Chondrocyte (in vitro differentiated cells): ENCODE results near the gene ARL6IP5. TPM values are rescaled to one million over a fixed set of nuclear protein-coding genes. Genes with fewer than 3 reads are reported as not detected.

ENCODE experiments used
- DNase-seq: peaks from one replicate; pipeline ENCODE4 v3.0.0; 2021; ENCODE audit warnings: mixed read lengths, low spot score
- H3K27ac Mint-ChIP-seq: one replicate; pipeline ENCODE4 v1.8.0; 2021; ENCODE audit warnings: mild to moderate bottlenecking, moderate library complexity, mixed read lengths; ENCODE audit not compliant: unreplicated experiment
- H3K27me3 Mint-ChIP-seq: 2 replicates; pipeline ENCODE4 v1.8.0; 2021; ENCODE audit warnings: low read depth, mixed read lengths
- H3K36me3 Mint-ChIP-seq: 2 replicates; pipeline ENCODE4 v1.8.0; 2021; ENCODE audit warnings: low read depth, mixed read lengths
- H3K4me1 Mint-ChIP-seq: 2 replicates; pipeline ENCODE4 v1.8.0; 2021; ENCODE audit warnings: low read depth, mild to moderate bottlenecking, mixed read lengths
- H3K4me3 Mint-ChIP-seq: one replicate; pipeline ENCODE4 v1.8.0; 2021; ENCODE audit warnings: mild to moderate bottlenecking, moderate library complexity, mixed read lengths; ENCODE audit not compliant: unreplicated experiment
- H3K9me3 Mint-ChIP-seq: 2 replicates; pipeline ENCODE4 v1.8.0; 2021; ENCODE audit warnings: low read depth, mixed read lengths
- total RNA-seq: library from RNA; stranded (reverse); gene quantifications from 3 replicates; pipeline ENCODE4 v1.2.1, GENCODE V29; 2021
- TF ChIP-seq, protein P1 (sequence below): fragments of 200-600 bp; sonication (generic); IDR thresholded peaks from 2 replicates; pipeline ENCODE4 v1.5.0; 2021; ENCODE audit warnings: antibody characterized with exemption, mild to moderate bottlenecking, moderate library complexity

The ARL6IP5 gene
- total RNA-seq, 1 donor from 2014 or later: 120 TPM

- Mint-ChIP-seq H3K36me3 (peaks cover 8% of the 10 kb centered on the region), H3K27me3 (no peaks in the 10 kb centered on the region), H3K4me1 (peaks cover 52% of the 10 kb centered on the region), H3K27ac (no peak overlapping the region), H3K9me3 (no peaks in the 10 kb centered on the region), H3K4me3 (no peak overlapping the region)
- no peak for DNase-seq
- TF ChIP-seq, protein P1, sequence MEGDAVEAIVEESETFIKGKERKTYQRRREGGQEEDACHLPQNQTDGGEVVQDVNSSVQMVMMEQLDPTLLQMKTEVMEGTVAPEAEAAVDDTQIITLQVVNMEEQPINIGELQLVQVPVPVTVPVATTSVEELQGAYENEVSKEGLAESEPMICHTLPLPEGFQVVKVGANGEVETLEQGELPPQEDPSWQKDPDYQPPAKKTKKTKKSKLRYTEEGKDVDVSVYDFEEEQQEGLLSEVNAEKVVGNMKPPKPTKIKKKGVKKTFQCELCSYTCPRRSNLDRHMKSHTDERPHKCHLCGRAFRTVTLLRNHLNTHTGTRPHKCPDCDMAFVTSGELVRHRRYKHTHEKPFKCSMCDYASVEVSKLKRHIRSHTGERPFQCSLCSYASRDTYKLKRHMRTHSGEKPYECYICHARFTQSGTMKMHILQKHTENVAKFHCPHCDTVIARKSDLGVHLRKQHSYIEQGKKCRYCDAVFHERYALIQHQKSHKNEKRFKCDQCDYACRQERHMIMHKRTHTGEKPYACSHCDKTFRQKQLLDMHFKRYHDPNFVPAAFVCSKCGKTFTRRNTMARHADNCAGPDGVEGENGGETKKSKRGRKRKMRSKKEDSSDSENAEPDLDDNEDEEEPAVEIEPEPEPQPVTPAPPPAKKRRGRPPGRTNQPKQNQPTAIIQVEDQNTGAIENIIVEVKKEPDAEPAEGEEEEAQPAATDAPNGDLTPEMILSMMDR: no peak
Observed at GRCh38 chr3:69095636-69096035, 10.9 kb downstream of the ARL6IP5 start.

GRCh38 chr3:69096299-69096698 lies 11.6 kb downstream of the ARL6IP5 start:
- H3K4me3 Mint-ChIP-seq: no peak overlapping the region
- H3K27me3 Mint-ChIP-seq: no peaks in the 10 kb centered on the region
- no peaks in the 10 kb centered on the region for H3K9me3 Mint-ChIP-seq
- TF ChIP-seq, protein P1: no peak
- H3K36me3 Mint-ChIP-seq: peaks cover 7% of the 10 kb centered on the region
- no peak for DNase-seq
- no peak overlapping the region for H3K27ac Mint-ChIP-seq
- peaks cover 49% of the 10 kb centered on the region for H3K4me1 Mint-ChIP-seq

DNA sequence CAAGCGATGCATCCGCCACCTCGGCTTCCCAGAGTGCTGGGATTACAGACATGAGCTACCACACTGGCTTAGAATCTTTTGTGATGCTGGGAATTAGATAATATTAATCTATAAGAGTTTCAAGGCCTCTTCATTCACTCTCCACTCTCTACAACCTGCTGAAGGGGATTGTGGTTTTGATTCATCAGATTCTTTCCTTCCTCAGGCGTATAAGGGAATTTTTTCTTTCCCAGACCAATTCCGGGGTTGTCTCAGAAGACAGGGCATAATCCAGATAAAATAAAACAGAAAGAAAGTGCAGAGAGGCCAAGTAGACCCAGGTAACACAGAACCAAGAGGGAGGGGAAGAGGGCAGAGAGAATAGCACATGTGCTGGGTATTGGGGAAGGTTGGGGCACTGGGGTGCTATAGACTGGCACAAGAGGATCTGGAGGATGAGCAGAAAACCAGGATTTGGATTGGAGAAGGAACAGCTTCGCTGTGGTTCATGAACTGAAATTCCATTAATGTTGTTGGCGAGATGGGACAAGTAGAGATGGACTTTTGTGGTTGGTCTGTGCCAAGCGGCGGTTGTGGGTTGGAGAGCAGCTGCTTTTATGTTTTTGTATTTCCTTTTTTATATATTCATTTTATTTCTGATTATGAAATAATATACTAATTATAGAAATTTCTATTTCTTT lies 12.8 kb downstream of the ARL6IP5 start:
- Mint-ChIP-seq H3K36me3 (peaks cover 12% of the 10 kb centered on the region), H3K9me3 (no peaks in the 10 kb centered on the region), H3K4me3 (no peak overlapping the region), H3K4me1 (peaks cover 38% of the 10 kb centered on the region), H3K27me3 (no peaks in the 10 kb centered on the region), H3K27ac (peak overlapping the region; percentile 39)
- no peak for DNase-seq
- TF ChIP-seq, protein P1: no peak

DNA sequence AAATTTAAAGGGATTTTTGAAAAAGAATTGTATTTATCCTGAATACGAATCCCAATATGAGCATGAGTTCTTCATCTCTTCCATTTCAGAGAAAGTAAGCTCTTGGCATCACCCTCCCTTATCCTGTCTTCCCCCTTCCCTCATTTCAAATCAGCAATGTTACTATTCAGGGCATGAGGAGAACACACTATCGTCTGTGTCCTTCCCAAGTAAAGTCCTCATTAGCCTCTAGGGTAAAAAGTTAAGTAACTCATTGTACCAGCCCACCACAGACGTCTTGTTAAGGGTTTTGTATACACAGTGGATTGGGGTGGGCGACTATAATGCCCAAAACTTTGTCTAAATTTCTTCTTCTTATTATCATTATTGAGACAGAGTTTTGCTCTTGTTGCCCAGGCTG lies 14.8 kb downstream of the ARL6IP5 start:
- H3K4me3 Mint-ChIP-seq: no peak overlapping the region
- TF ChIP-seq, protein P1: no peak
- peaks cover 25% of the 10 kb centered on the region for H3K36me3 Mint-ChIP-seq
- H3K9me3 Mint-ChIP-seq: no peaks in the 10 kb centered on the region
- no peak for DNase-seq
- peaks cover 19% of the 10 kb centered on the region for H3K4me1 Mint-ChIP-seq
- no peak overlapping the region for H3K27ac Mint-ChIP-seq
- no peaks in the 10 kb centered on the region for H3K27me3 Mint-ChIP-seq

DNA sequence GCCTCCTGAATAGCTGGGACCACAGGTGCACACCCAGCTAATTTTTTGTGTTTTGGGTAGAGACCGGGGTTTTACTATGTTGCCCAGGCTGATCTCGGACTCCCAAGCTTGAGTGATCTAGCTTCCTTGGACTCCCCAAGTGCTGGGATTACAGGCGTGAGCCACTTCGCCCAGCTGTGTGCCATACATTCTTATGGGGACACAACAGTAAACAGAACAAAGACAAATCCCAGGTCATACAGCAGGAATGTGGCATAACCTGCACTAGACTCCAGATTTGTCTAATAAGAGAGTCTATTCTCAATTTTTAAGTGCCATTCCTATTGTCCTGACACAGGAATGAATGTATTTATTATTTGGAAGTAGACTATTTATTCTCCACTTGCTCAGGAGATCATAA lies 17.6 kb downstream of the ARL6IP5 start:
- Mint-ChIP-seq H3K27me3 (no peaks in the 10 kb centered on the region), H3K4me1 (peaks cover 9% of the 10 kb centered on the region), H3K9me3 (no peaks in the 10 kb centered on the region), H3K4me3 (no peak overlapping the region), H3K27ac (no peak overlapping the region), H3K36me3 (peaks cover 29% of the 10 kb centered on the region)
- no peak for DNase-seq
- TF ChIP-seq, protein P1: no peak
